Measurements from ENCODE around the gene TAOK1. TPM values are rescaled to one million over a fixed set of nuclear protein-coding genes. Genes with fewer than 3 reads are reported as not detected.

TAOK1 gene
- total RNA-seq, 1 donor from 2014 or later, result 95.5 TPM

GRCh38 chr17:29495011-29495410 is 104.8 kb downstream of the TAOK1 start:
- DNase-seq (ENCODE audit: low spot score), result no peak
- H3K4me3 Mint-ChIP-seq (ENCODE audit: unreplicated experiment), result no peak overlapping the region
- no peaks in the 10 kb centered on the region for H3K4me1 Mint-ChIP-seq (ENCODE audit: unreplicated experiment)
- H3K27me3 Mint-ChIP-seq (ENCODE audit: unreplicated experiment), result no peaks in the 10 kb centered on the region
- no peaks in the 10 kb centered on the region for H3K9me3 Mint-ChIP-seq (ENCODE audit: unreplicated experiment)
- peaks cover 30% of the 10 kb centered on the region for H3K36me3 Mint-ChIP-seq (ENCODE audit: low read depth, unreplicated experiment)
- H3K27ac Mint-ChIP-seq (ENCODE audit: unreplicated experiment), result no peak overlapping the region
- no peak for TF ChIP-seq CTCF (IDR thresholded peaks at IDR 0.05; ENCODE audit: unreplicated experiment)

- TF ChIP-seq CTCF (IDR thresholded peaks at IDR 0.05; ENCODE audit: unreplicated experiment), result no peak
- no peaks in the 10 kb centered on the region for H3K9me3 Mint-ChIP-seq (ENCODE audit: unreplicated experiment)
- no peak overlapping the region for H3K27ac Mint-ChIP-seq (ENCODE audit: unreplicated experiment)
- H3K27me3 Mint-ChIP-seq (ENCODE audit: unreplicated experiment), result no peaks in the 10 kb centered on the region
- H3K36me3 Mint-ChIP-seq (ENCODE audit: low read depth, unreplicated experiment), result peaks cover 20% of the 10 kb centered on the region
- H3K4me1 Mint-ChIP-seq (ENCODE audit: unreplicated experiment), result no peaks in the 10 kb centered on the region
- no peak for DNase-seq (ENCODE audit: low spot score)
- H3K4me3 Mint-ChIP-seq (ENCODE audit: unreplicated experiment), result no peak overlapping the region
Observed at GRCh38 chr17:29504711-29505110, 114.5 kb downstream of the TAOK1 start.

- no peak overlapping the region for H3K27ac Mint-ChIP-seq (ENCODE audit: unreplicated experiment)
- no peak overlapping the region for H3K4me3 Mint-ChIP-seq (ENCODE audit: unreplicated experiment)
- no peaks in the 10 kb centered on the region for H3K9me3 Mint-ChIP-seq (ENCODE audit: unreplicated experiment)
- no peak for DNase-seq (ENCODE audit: low spot score)
- H3K27me3 Mint-ChIP-seq (ENCODE audit: unreplicated experiment), result no peaks in the 10 kb centered on the region
- no peak for TF ChIP-seq CTCF (IDR thresholded peaks at IDR 0.05; ENCODE audit: unreplicated experiment)
- peaks cover 20% of the 10 kb centered on the region for H3K36me3 Mint-ChIP-seq (ENCODE audit: low read depth, unreplicated experiment)
- no peaks in the 10 kb centered on the region for H3K4me1 Mint-ChIP-seq (ENCODE audit: unreplicated experiment)
Observed at GRCh38 chr17:29505836-29506235, 115.7 kb downstream of the TAOK1 start.

GRCh38 chr17:29510953-29511352 is 120.8 kb downstream of the TAOK1 start:
- no peak overlapping the region for H3K27ac Mint-ChIP-seq (ENCODE audit: unreplicated experiment)
- no peak for DNase-seq (ENCODE audit: low spot score)
- no peak for TF ChIP-seq CTCF (IDR thresholded peaks at IDR 0.05; ENCODE audit: unreplicated experiment)

GRCh38 chr17:29514792-29515191 is 124.6 kb downstream of the TAOK1 start:
- Mint-ChIP-seq H3K4me3 (ENCODE audit: unreplicated experiment) (no peak overlapping the region), H3K27me3 (ENCODE audit: unreplicated experiment) (peaks cover 2% of the 10 kb centered on the region), H3K9me3 (ENCODE audit: unreplicated experiment) (no peaks in the 10 kb centered on the region), H3K27ac (ENCODE audit: unreplicated experiment) (no peak overlapping the region), H3K36me3 (ENCODE audit: low read depth, unreplicated experiment) (peaks cover 15% of the 10 kb centered on the region), H3K4me1 (ENCODE audit: unreplicated experiment) (no peaks in the 10 kb centered on the region)
- no peak for TF ChIP-seq CTCF (IDR thresholded peaks at IDR 0.05; ENCODE audit: unreplicated experiment)
- no peak for DNase-seq (ENCODE audit: low spot score)

More at GRCh38 chr17:29510953-29511352, 120.8 kb downstream of the TAOK1 start:
- no peaks in the 10 kb centered on the region for H3K4me1 Mint-ChIP-seq (ENCODE audit: unreplicated experiment)
- H3K4me3 Mint-ChIP-seq (ENCODE audit: unreplicated experiment), result no peak overlapping the region
- H3K36me3 Mint-ChIP-seq (ENCODE audit: low read depth, unreplicated experiment), result peaks cover 10% of the 10 kb centered on the region
- no peaks in the 10 kb centered on the region for H3K9me3 Mint-ChIP-seq (ENCODE audit: unreplicated experiment)
- peaks cover 2% of the 10 kb centered on the region for H3K27me3 Mint-ChIP-seq (ENCODE audit: unreplicated experiment)

Measured in endothelial cell (in vitro differentiated cells).